IPS-11a (cell line): ENCODE measurements around the gene RBBP8NL.

Experiments used
- H3K4me3 ChIP-seq: one replicate; pipeline ENCODE4 v1.5.1; 2013; ENCODE audit warnings: low read depth, low read length, control low read depth

The RBBP8NL gene

GRCh38 chr20:62462976-62463592 is 35.7 kb upstream of the RBBP8NL start:
- no peak overlapping the region for H3K4me3 ChIP-seq

DNA sequence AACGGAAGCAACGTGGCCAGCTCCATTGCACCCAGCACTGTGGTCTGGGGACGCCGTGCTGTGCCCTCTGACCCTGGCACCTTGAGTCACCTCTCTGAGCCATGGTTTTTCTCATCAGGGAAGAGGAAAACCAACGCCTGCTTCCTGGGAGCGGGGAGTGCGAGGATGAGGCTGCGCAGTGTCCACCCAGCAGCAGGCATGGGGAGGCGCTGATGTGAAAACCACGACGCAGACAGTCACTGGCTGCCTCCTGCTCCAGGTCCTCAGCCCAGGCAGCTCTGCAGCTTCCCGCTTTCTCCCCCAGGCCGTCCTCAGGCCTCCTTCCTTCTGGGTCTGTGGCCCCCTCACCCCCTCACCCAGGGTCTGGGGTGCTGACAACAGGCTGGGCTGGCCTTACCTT is 34.5 kb upstream of the RBBP8NL start:
- H3K4me3 ChIP-seq: no peak overlapping the region

- H3K4me3 ChIP-seq: no peak overlapping the region
Observed at GRCh38 chr20:62461157-62461556, 33.8 kb upstream of the RBBP8NL start.

- no peak overlapping the region for H3K4me3 ChIP-seq
Observed at GRCh38 chr20:62460678-62461077, 33.3 kb upstream of the RBBP8NL start.

DNA sequence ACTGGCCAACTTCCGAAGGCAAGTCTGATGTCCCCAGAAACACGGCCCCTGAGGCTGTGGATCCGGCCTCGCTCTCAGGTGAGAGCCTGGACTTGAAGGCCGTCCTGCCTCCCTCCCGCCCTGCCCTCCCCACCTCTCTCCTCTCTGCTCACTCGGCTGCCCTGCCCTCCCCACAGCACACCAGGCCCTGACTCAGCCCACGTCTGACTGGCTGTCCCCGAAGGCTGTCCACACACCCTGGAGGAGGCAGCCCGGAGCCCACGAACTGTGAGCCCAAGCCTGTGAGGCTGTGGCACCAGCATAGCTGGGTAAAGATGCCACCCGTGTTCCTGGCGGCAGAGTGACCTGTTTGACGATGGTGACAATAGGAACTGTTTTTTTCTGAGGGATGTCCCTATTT is 32.1 kb upstream of the RBBP8NL start:
- H3K4me3 ChIP-seq: no peak overlapping the region

GRCh38 chr20:62458275-62459251 is 31.2 kb upstream of the RBBP8NL start:
- no peak overlapping the region for H3K4me3 ChIP-seq

- H3K4me3 ChIP-seq: no peak overlapping the region
Observed at GRCh38 chr20:62457831-62458230, 30.5 kb upstream of the RBBP8NL start.

GRCh38 chr20:62457098-62457497 is 29.8 kb upstream of the RBBP8NL start:
- H3K4me3 ChIP-seq: no peak overlapping the region

GRCh38 chr20:62455929-62456328 is 28.6 kb upstream of the RBBP8NL start:
- H3K4me3 ChIP-seq: no peak overlapping the region

DNA sequence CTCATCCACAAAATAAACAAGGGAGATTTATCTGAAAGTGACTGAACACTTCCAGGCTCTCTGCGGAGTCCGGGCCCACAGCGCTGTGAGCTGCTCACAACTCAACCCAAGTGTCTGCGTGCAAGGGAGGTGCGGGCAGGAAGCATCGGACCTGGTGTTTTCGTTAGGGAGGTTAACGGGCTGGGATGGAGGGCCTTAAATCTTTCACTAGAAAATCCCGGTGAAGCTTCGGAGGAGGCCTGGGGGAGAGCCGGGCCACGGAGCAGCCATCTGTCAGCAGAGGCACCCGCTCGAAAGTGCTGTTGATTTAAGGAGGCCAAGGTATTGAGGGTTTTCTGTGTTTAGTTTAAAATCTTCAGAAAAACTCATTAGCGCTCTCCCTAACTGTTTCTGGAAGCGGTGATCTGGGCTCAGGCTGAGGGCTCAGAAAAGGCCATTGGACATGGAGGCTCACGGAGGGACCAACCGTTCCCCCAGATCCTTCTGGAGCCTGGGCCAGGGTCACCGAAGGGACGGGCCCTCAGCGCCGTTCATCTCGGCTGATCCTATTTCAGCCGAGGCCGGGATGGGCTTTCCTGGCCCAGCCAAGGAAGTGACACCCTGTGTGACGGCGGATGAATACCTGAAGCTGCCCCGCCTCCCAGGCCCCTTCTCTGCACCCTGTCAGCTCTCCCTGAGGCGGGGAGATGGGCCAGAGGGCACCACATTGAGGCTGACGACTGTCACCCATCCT is 27.7 kb upstream of the RBBP8NL start:
- H3K4me3 ChIP-seq: no peak overlapping the region

GRCh38 chr20:62453186-62453808 is 26.0 kb upstream of the RBBP8NL start:
- no peak overlapping the region for H3K4me3 ChIP-seq

DNA sequence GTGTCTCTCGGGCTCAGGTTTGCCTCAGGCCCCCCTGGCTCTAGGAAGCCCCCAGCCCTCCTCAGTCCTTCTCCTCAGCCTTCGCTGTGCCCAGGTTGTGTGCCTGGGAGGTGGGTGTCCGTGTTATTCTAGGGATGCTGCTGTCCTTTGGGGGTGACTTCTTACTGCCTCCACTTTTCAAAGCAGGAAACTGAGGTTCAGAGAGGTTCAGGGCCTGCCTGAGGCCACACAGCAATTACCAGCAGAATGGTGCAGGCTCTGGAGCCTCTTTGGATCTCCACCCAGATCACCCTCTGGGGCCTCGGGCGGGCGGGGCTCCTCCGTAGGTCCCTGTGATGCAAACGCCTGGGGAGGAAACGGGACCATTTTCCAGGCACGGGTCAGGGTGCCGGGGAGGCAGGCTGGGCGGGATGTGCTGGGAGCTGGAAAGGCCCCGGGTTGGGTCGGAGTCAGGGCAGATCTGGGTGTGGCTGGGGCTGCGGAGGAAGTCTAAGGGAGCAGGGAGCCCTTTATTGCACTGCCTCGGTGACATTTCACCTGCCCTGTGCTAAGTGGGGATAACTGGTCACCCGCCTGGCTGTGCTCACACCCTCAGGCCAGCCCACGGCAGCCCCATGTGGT is 25.2 kb upstream of the RBBP8NL start:
- no peak overlapping the region for H3K4me3 ChIP-seq

GRCh38 chr20:62451970-62452369 is 24.6 kb upstream of the RBBP8NL start:
- no peak overlapping the region for H3K4me3 ChIP-seq

- H3K4me3 ChIP-seq: no peak overlapping the region
Observed at GRCh38 chr20:62451156-62451767, 23.9 kb upstream of the RBBP8NL start.

- H3K4me3 ChIP-seq: no peak overlapping the region
Observed at GRCh38 chr20:62449951-62450691, 22.8 kb upstream of the RBBP8NL start.

GRCh38 chr20:62448788-62449187 is 21.4 kb upstream of the RBBP8NL start:
- H3K4me3 ChIP-seq: no peak overlapping the region

- H3K4me3 ChIP-seq: no peak overlapping the region
Observed at GRCh38 chr20:62448038-62448437, 20.7 kb upstream of the RBBP8NL start.

GRCh38 chr20:62446888-62447869 is 19.8 kb upstream of the RBBP8NL start:
- H3K4me3 ChIP-seq: no peak overlapping the region
